Stimulated activated CD8-positive, alpha-beta memory T cell treated with anti-CD3 and anti-CD28 coated beads, Interleukin-7, amount 100 ng/mL, for 48 hours (primary cell): ENCODE measurements around the gene CDH8.

Source experiments
- DNase-seq, 2 donors: peaks; one replicate each; pipeline ENCODE4 v3.0.0-alpha.2; 2020; ENCODE audit warnings: low read depth in 1 of 2; ENCODE audit errors: extremely low read depth in 1 of 2

Gene CDH8

DNA sequence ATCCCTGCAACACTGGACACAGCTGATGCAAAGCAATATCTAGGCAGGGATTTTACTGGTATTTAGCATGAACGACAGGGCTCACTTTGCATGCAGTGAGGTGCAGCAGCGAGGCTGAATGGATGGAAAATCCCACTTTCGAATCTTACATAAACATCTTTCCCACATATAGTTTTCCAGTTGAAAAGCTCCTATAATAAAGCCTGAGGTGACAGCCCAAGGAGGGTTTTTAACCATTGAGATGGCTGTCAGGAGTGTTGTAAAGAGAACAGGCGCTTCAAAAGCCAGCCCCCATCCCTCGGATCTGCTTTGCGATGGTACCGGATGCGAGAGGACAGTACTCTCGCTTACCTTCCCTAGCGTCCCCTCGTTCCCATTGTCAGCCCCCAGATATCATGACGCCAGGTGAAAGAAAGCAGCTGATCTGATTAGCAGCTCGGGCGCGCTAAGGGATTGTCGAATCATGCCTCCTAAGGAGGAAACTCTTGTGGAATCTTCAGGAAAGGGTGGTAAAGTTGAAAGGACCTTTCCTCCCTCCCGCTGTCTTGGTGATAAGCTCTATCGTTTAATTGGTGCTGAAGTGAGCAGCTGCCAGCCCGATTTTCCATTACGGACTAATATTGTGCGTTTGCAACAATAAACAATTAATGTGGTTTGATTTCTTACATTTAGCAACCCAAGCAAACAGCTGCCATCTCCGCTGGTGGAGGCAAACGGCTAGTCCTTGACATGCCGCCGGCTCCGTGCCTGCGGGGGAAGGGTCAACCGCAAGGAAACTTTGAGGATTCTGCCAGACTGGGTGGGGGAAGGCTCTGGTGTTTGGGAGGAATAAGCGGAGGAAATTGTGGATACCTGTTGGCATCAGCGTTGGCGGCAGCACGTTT lies 1.8 kb downstream of the CDH8 start:
- no peak for DNase-seq

- no peak for DNase-seq
These were observed 3.2 kb downstream of the CDH8 start for GRCh38 chr16:62033065-62033464.

- no peak for DNase-seq
These were observed 6.3 kb downstream of the CDH8 start for GRCh38 chr16:62029947-62030346.

DNA sequence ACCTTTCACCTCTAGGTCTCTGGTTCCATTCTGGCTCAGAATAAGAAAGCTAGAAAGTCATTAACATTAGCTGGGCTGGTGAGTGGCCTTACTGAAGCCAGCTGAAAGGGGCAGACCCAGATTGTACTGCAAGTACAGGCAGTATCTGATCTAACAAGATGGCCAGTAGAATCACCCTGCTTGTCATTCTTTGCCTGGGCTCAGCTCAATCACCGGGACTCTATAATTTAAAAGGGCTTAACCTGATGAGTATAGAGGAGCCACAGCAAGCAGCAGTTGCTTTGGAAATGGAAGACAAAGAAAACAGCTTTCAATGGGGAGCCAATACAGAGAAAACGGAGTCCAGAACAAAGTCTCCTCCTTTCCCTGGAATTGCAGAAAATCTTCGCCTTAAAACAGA lies 13.6 kb downstream of the CDH8 start:
- DNase-seq: no peak

DNA sequence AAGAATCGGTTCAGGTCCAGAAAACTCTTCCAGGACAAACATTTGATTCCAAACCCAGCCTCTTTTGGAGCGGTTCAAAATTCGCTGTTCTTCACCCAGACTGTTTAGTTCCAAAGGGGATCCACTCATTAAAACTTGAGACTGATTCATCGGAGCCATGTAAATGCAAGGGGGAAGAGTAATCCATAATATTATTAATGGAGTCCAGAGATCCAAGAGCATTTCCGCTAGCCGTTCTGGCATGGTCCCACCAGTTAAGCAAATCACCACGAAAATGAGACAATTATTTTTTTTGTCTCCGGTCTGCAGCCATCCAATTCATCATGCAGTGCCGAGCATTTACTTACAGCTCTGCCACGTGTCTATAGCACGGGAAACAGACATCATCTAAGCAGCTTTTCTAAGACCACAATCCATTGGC lies 15.1 kb downstream of the CDH8 start:
- no peak for DNase-seq

- DNase-seq: no peak
These were observed 15.6 kb downstream of the CDH8 start for GRCh38 chr16:62020681-62021080.

DNA sequence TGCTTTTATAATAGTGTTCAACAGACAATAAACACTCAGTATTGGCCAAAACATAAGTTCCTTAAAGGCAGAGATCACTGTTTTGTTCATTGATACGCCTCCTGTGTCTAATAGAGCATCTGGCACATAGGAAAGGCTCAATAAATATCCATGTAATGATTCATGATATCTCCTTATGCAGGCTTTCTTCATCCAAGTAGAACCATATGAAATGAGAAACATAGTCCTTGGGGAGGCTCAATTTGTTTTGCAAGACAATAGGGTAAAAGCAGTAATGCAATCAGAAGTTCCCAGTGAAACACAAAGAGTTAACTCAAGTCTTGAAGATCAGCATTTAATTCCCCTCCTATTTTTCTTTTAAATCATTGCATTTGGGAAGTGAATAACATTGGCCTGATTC lies 16.4 kb downstream of the CDH8 start:
- no peak for DNase-seq

DNA sequence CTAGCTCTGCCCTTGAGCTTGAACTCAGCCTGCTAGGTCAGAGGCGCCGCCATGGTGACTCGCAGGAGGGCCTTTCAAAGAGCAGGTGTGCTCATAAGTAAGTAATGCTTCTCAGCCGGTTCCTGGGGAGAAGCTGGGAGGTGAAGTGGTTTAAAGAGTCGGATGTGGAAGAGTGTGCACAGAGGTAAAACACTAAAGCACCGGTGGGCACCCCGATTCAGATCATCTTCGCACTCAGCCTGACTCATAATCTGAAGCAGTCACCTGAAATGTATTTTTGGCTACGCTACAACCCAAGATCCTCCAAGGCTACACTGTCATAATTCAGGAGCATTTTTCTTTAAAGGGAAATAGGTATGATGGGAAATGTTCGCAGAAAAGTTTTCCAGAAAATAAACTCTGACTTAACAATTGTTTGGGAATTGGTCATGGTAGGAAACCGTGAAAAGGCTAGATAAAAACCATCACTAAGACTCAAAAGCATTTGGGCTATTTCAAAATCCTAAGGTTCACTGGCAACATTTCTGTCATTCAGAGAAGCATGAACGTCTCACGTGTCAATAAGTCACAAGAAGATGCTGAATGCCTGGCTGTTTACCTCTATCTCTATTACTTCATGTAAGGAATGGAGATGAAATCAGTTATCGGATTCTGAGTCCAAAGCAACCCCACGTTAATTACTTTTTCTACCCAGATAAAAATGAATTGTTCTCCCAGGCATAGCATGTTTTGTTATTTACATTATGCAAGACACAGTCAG lies 17.8 kb downstream of the CDH8 start:
- no peak for DNase-seq

- no peak for DNase-seq
These were observed 21.8 kb downstream of the CDH8 start for GRCh38 chr16:62014319-62014923.

DNA sequence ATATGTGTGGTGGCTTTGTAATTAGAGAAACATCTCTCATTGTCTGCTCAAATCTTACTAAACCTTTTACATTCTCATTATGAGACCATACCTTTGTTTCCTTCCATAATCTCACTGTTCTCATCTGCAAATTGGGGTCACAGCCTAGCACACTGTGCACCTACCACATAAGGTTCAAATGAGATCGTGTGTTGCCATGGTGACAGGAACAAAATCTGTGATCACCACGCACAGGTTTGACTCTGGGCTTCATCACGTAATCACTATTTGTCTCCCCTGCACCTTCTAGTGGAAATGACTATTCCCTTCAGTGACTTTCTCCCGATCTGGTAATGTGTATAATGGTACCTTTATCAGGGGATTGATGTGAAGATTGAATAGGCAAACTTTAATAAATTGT lies 26.1 kb downstream of the CDH8 start:
- DNase-seq: no peak

DNA sequence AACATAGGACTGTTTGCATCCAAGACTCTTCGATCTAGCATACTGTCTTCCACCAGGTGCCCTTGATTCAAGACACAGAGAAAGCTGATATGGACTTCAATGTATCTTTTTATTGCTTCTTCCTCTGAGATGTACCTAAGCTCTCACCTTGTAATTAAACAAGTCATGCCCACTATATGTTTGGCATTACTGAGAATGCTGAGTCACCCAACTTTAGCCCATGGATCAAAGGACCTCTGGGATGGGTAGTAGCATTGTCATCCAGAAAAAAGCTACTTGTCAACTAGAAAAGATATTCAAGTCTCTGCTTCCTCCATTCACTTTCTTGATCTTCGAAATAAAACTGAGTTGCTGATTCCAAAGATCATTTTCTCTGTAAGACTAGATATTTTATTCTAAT lies 37.8 kb downstream of the CDH8 start:
- DNase-seq: no peak

GRCh38 chr16:61993108-61993507 lies 43.1 kb downstream of the CDH8 start:
- no peak for DNase-seq

GRCh38 chr16:61987474-61988012 lies 48.7 kb downstream of the CDH8 start:
- no peak for DNase-seq

- DNase-seq: no peak
These were observed 67.2 kb downstream of the CDH8 start for GRCh38 chr16:61969077-61969382.

DNA sequence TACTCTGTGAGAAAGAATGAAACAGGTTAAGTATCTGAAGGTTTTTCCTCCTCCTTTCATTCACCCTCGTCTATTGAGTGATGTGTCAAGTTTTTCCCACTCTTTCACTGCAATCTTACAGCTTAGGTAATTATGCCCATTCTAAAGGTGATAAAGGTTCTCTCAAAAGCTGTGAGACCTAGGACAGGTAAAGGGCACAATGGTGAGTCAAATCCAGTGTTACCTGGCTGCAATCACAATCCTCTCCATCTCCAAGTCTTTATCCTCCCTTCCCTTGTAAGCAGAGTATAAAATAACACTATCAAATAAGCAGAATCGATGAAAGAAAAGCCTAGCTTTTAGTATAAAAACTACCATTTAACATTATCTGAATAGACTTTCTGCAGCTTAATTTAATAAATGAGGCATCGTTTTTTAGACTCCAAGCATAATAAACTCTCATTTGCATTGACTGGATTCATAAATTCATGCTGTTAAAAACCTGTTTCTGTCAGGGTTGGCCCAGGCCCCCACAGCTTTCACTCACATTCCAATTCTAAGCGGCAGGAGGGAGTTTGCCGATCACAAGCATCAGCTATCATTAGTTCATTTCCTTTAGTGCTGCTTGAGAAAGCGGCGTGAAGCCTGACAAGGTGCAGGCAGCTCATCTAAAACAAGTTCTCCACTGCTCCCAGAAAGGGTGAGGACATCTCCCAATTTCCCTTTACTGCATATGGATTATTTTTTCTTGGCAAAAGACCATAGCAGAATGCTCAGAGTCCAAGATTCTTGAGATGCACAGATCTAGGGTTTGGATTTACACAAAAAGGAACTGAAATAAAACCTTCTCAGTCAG lies 67.8 kb downstream of the CDH8 start:
- no peak for DNase-seq

- no peak for DNase-seq
These were observed 79.0 kb downstream of the CDH8 start for GRCh38 chr16:61957075-61957855.

DNA sequence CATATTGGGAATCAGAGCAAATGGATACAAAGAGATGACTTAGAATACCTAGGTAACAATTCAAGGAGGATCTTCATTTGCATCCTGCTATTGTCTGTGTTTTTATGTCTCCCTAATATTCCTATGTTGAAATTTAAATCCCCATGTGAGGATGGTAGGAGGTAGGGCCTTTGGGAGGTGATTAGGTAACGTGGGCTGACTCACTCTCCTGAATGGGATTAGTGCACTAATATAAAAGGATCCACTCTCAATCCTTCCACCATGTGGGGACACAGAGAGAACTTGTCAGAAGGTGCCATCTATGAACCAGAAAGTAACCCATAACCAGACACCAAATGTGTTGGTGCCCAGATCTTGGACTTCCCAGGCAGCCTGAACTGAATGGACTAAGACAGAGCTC lies 83.4 kb downstream of the CDH8 start:
- no peak for DNase-seq

- no peak for DNase-seq
These were observed 87.8 kb downstream of the CDH8 start for GRCh38 chr16:61948414-61948813.

DNA sequence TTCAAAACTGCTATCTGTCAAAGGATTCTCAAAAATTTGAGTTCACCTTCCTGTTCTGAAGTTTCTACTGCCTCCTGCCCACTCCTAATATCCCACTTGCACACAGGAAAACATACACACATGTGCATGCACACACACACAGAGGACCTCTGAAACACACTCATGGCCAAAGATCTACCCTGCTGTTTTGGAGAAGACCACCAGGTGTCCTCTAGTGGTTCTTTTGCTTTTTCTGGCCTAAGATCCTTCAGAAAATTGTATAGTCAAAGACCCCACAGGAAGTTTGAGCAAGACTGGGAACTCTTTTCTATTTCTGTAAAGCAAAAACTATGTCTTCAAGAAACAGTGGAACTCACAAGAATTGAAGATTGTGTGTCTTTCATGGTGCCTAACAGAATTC lies 90.2 kb downstream of the CDH8 start:
- no peak for DNase-seq

- DNase-seq: no peak
These were observed 90.7 kb downstream of the CDH8 start for GRCh38 chr16:61945511-61945910.
